ENCODE measurements around the gene ATP6V1G2. TPM values are rescaled to one million over a fixed set of nuclear protein-coding genes. Genes with fewer than 3 reads are reported as not detected.

The ATP6V1G2 gene
- polyA plus RNA-seq, 1 donor from 2014 or later: 56.7 TPM

DNA sequence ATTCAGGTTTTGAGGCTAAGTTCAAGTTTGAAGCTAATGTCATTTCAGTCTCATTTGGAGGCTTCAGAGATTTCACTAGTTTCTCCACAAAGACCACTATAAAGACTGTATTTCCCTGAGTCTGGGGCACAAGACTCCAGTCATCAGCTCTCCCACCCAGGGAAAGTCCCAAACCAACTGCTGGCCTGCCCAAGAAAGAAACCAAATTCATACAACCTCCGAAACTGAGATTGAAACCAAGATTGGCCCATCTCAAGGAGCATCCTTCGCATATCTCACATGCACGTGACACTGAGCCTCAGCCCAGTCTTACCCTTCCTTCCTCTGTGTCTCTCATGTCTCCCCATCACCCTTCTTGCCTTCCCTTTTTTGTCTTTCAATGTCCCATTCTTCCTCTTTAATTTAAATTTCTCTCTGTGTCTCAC, 22.1 kb upstream of the ATP6V1G2 start:
- H3K27me3 ChIP-seq (ENCODE audit: insufficient read depth, low read depth, low read length): no peaks in the 10 kb centered on the region
- H3K9me2 ChIP-seq (ENCODE audit: insufficient read depth, low read length): no peaks in the 10 kb centered on the region
- no peaks in the 10 kb centered on the region for H3K9me3 ChIP-seq (ENCODE audit: low read length)
- no peak overlapping the region for H2AFZ ChIP-seq (ENCODE audit: low read depth, low read length)
- H3K4me2 ChIP-seq (ENCODE audit: low read length): no peak overlapping the region
- no peak overlapping the region for H3K27ac ChIP-seq (ENCODE audit: low read length)
- H3K79me2 ChIP-seq (replicated peaks; ENCODE audit: insufficient read depth, low read length): no peaks in the 10 kb centered on the region
- no peaks in the 10 kb centered on the region for H3F3A ChIP-seq (ENCODE audit: insufficient read depth, low read length, poor library complexity, severe bottlenecking)
- no peak overlapping the region for H3K9ac ChIP-seq (ENCODE audit: low read length)
- no peaks in the 10 kb centered on the region for H4K20me1 ChIP-seq (ENCODE audit: insufficient read depth)
- H3K36me3 ChIP-seq (ENCODE audit: insufficient read depth, low read length): no peaks in the 10 kb centered on the region
- TF ChIP-seq POLR2AphosphoS5 (IDR thresholded peaks at IDR 0.05) (no peak), TAF1 (IDR thresholded peaks at IDR 0.05; ENCODE audit: low read depth) (no peak), CTCF (IDR thresholded peaks at IDR 0.05; ENCODE audit: poor library complexity, severe bottlenecking) (no peak), RAD21 (conservative IDR thresholded peaks at IDR 0.05) (no peak), SMC3 (conservative IDR thresholded peaks at IDR 0.05; ENCODE audit: poor library complexity) (no peak), EP300 (conservative IDR thresholded peaks at IDR 0.05; ENCODE audit: poor library complexity, severe bottlenecking) (no peak), EZH2 (IDR thresholded peaks at IDR 0.05; ENCODE audit: borderline replicate concordance, insufficient read depth, low read length, poor library complexity, severe bottlenecking) (no peak), MXI1 (conservative IDR thresholded peaks at IDR 0.05; ENCODE audit: poor library complexity, severe bottlenecking) (no peak)
- TF ChIP-seq, protein P1, sequence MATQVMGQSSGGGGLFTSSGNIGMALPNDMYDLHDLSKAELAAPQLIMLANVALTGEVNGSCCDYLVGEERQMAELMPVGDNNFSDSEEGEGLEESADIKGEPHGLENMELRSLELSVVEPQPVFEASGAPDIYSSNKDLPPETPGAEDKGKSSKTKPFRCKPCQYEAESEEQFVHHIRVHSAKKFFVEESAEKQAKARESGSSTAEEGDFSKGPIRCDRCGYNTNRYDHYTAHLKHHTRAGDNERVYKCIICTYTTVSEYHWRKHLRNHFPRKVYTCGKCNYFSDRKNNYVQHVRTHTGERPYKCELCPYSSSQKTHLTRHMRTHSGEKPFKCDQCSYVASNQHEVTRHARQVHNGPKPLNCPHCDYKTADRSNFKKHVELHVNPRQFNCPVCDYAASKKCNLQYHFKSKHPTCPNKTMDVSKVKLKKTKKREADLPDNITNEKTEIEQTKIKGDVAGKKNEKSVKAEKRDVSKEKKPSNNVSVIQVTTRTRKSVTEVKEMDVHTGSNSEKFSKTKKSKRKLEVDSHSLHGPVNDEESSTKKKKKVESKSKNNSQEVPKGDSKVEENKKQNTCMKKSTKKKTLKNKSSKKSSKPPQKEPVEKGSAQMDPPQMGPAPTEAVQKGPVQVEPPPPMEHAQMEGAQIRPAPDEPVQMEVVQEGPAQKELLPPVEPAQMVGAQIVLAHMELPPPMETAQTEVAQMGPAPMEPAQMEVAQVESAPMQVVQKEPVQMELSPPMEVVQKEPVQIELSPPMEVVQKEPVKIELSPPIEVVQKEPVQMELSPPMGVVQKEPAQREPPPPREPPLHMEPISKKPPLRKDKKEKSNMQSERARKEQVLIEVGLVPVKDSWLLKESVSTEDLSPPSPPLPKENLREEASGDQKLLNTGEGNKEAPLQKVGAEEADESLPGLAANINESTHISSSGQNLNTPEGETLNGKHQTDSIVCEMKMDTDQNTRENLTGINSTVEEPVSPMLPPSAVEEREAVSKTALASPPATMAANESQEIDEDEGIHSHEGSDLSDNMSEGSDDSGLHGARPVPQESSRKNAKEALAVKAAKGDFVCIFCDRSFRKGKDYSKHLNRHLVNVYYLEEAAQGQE (IDR thresholded peaks at IDR 0.05; ENCODE audit: borderline replicate concordance): no peak
- no peak overlapping the region for H3K4me3 ChIP-seq (ENCODE audit: low read length)

- Histone ChIP-seq H3K4me3 (ENCODE audit: low read length) (no peak overlapping the region), H3F3A (ENCODE audit: insufficient read depth, low read length, poor library complexity, severe bottlenecking) (no peaks in the 10 kb centered on the region), H2AFZ (ENCODE audit: low read depth, low read length) (no peak overlapping the region), H3K9me2 (ENCODE audit: insufficient read depth, low read length) (no peaks in the 10 kb centered on the region), H3K4me2 (ENCODE audit: low read length) (no peak overlapping the region), H3K36me3 (ENCODE audit: insufficient read depth, low read length) (no peaks in the 10 kb centered on the region), H3K27ac (ENCODE audit: low read length) (no peak overlapping the region), H3K9me3 (ENCODE audit: low read length) (no peaks in the 10 kb centered on the region), H3K27me3 (ENCODE audit: insufficient read depth, low read depth, low read length) (no peaks in the 10 kb centered on the region), H3K9ac (ENCODE audit: low read length) (no peak overlapping the region), H3K79me2 (replicated peaks; ENCODE audit: insufficient read depth, low read length) (no peaks in the 10 kb centered on the region), H4K20me1 (ENCODE audit: insufficient read depth) (no peaks in the 10 kb centered on the region)
- TF ChIP-seq, protein P1 (IDR thresholded peaks at IDR 0.05; ENCODE audit: borderline replicate concordance): no peak
- TF ChIP-seq SMC3 (conservative IDR thresholded peaks at IDR 0.05; ENCODE audit: poor library complexity) (no peak), CTCF (IDR thresholded peaks at IDR 0.05; ENCODE audit: poor library complexity, severe bottlenecking) (no peak), TAF1 (IDR thresholded peaks at IDR 0.05; ENCODE audit: low read depth) (no peak), RAD21 (conservative IDR thresholded peaks at IDR 0.05) (no peak), EZH2 (IDR thresholded peaks at IDR 0.05; ENCODE audit: borderline replicate concordance, insufficient read depth, low read length, poor library complexity, severe bottlenecking) (no peak), POLR2AphosphoS5 (IDR thresholded peaks at IDR 0.05) (no peak), EP300 (conservative IDR thresholded peaks at IDR 0.05; ENCODE audit: poor library complexity, severe bottlenecking) (no peak), MXI1 (conservative IDR thresholded peaks at IDR 0.05; ENCODE audit: poor library complexity, severe bottlenecking) (no peak)
These were observed 21.3 kb upstream of the ATP6V1G2 start for GRCh38 chr6:31567531-31568370.

Measured in neural cell (in vitro differentiated cells).